Esophagus squamous epithelium (tissue), 5 donors: Measurements from ENCODE around the gene CCDC106. TPM values are rescaled to one million over a fixed set of nuclear protein-coding genes. Genes with fewer than 3 reads are reported as not detected.

Experiments used
- DNase-seq: peaks from one replicate; lab custom pipeline; 2025; lab: John Stamatoyannopoulos, UW
- H3K27ac ChIP-seq, 4 donors: fragments of 200-600 bp; sonication (generic); one replicate each; pipeline ENCODE4 v1.5.1; 2016 to 2019; ENCODE audit warnings: mild to moderate bottlenecking in 1 of 4
- H3K27me3 ChIP-seq, 4 donors: fragments of 200-600 bp; sonication (generic); 1 replicate in 3 of 4; 2 replicates in 1 of 4; pipeline versions ENCODE4 v1.5.1 to v1.6.0; 2017 to 2021; ENCODE audit warnings: antibody characterized with exemption in 1 of 4
- H3K36me3 ChIP-seq, 3 donors: fragments of 200-600 bp; sonication (generic); one replicate each; pipeline ENCODE4 v1.5.1; 2016 to 2019
- H3K4me1 ChIP-seq, 3 donors: fragments of 200-600 bp; sonication (generic); one replicate each; pipeline ENCODE4 v1.5.1; 2017 to 2019
- H3K4me3 ChIP-seq, 4 donors: fragments of 200-600 bp; sonication (generic); 1 replicate in 3 of 4; 2 replicates in 1 of 4; pipeline ENCODE4 v1.5.1; 2016 to 2019; ENCODE audit warnings: mild to moderate bottlenecking in 2 of 4, moderate library complexity in 1 of 4
- H3K9me3 ChIP-seq, 3 donors: fragments of 200-600 bp; sonication (generic); one replicate each; pipeline ENCODE4 v1.5.1; 2016 to 2019
- CTCF ChIP-seq, 6 experiments: fragments of 450-650 bp in 4 of 6; fragments of 200-600 bp in 2 of 6; sonication (generic) in 2 of 6; IDR thresholded peaks; one replicate each; pipeline ENCODE4 v1.5.1; 2016 to 2019; ENCODE audit warnings: antibody characterized with exemption in 6 of 6, mild to moderate bottlenecking in 4 of 6, moderate library complexity in 4 of 6
- POLR2A ChIP-seq, 4 donors: fragments of 450-650 bp; IDR thresholded peaks; one replicate each; pipeline ENCODE4 v1.6.1; 2017; ENCODE audit warnings: antibody characterized with exemption in 4 of 4, mild to moderate bottlenecking in 4 of 4, moderate library complexity in 3 of 4
- WGBS, 2 donors: methylation state at CpG; one replicate each; pipeline ENCODE4 v1.1.5; 2018; 5-methylcytosine and 5-hydroxymethylcytosine counted together
- intact Hi-C: fragments of 100-400 bp; cut with DNase I; formaldehyde crosslinking; loops from one replicate; pipeline ENCODE4 v1.15.0; 2022
- total RNA-seq, 4 donors: library from RNA; depleted of rRNA; stranded (reverse); fragments of >200 nt; gene quantifications; one replicate each; pipeline ENCODE4 v1.1.0, GENCODE V29; 2016
- donor health status: DM: yes; HTN: yes; CAD: no.

CCDC106 gene
- total RNA-seq, 4 donors from 2014 or later: 2.4 to 7.2 (median 4.6) TPM

- 93 to 96% methylated on average over 13 to 26 of the region's 55 CpGs for WGBS, 2 donors
- no peak for DNase-seq
- Histone ChIP-seq H3K4me3 (no peak overlapping the region), H3K36me3 (peaks cover 4 to 36% (median 5%) of the 10 kb centered on the region in 3 donors), H3K27me3 (no peaks in the 10 kb centered on the region), H3K27ac (no peak overlapping the region), H3K9me3 (no peaks in the 10 kb centered on the region), H3K4me1 (peaks cover 2 to 34% (median 6%) of the 10 kb centered on the region in 3 donors)
- intact Hi-C loops: no loop called here
- TF ChIP-seq CTCF (IDR thresholded peaks at IDR 0.05): no peak
- TF ChIP-seq POLR2A (IDR thresholded peaks at IDR 0.05): no peak
Observed at GRCh38 chr19:55621673-55622231, 26.3 kb upstream of the CCDC106 start.

- intact Hi-C loops: no loop called here
- TF ChIP-seq CTCF (IDR thresholded peaks at IDR 0.05) (no peak), POLR2A (IDR thresholded peaks at IDR 0.05) (no peak)
Observed at GRCh38 chr19:55622242-55622969, 25.6 kb upstream of the CCDC106 start.

GRCh38 chr19:55623130-55623529 is 24.9 kb upstream of the CCDC106 start:
- H3K27me3 ChIP-seq: no peaks in the 10 kb centered on the region
- 94 to 99% methylated on average over 7 of the region's 7 CpGs for WGBS, 2 donors
- H3K4me1 ChIP-seq: peaks cover 2 to 29% (median 6%) of the 10 kb centered on the region in 3 donors
- peaks cover 0 to 25% (median 3%) of the 10 kb centered on the region in 3 donors for H3K36me3 ChIP-seq
- intact Hi-C loops: no loop called here
- no peak for DNase-seq
- no peak overlapping the region for H3K4me3 ChIP-seq
- no peak for TF ChIP-seq POLR2A (IDR thresholded peaks at IDR 0.05)
- no peaks in the 10 kb centered on the region for H3K9me3 ChIP-seq
- H3K27ac ChIP-seq: peak overlapping the region in 2 of 4 donors; percentile 96 to 98

More at GRCh38 chr19:55622242-55622969, 25.6 kb upstream of the CCDC106 start:
- Histone ChIP-seq H3K27ac (no peak overlapping the region), H3K36me3 (peaks cover 0 to 29% (median 3%) of the 10 kb centered on the region in 3 donors), H3K9me3 (no peaks in the 10 kb centered on the region), H3K4me3 (no peak overlapping the region), H3K27me3 (no peaks in the 10 kb centered on the region), H3K4me1 (peaks cover 2 to 29% (median 6%) of the 10 kb centered on the region in 3 donors)
- no peak for DNase-seq
- WGBS, 2 donors: 83 to 89% methylated on average over 8 to 11 of the region's 40 CpGs

- H3K4me3 ChIP-seq: peak overlapping the region in 2 of 4 donors; percentile 70 to 84
- TF ChIP-seq POLR2A (IDR thresholded peaks at IDR 0.05) (no peak), CTCF (IDR thresholded peaks at IDR 0.05) (no peak)
- 53 to 59% methylated on average over 7 of the region's 7 CpGs for WGBS, 2 donors
Observed at GRCh38 chr19:55623561-55623960, 24.5 kb upstream of the CCDC106 start.

GRCh38 chr19:55624109-55625003 is 23.7 kb upstream of the CCDC106 start, which contains the start of gene ZNF784:
Gene ZNF784, minus strand, starts transcription at chr19:55624566. Its CDS starts 5 bp downstream, at chr19:55624561.
- Histone ChIP-seq H3K4me3 (peak within 1 kb of the TSS; percentile 40 to 84 (median 68)), H3K4me1 (peaks cover 2 to 22% (median 6%) of the 10 kb centered on the region in 3 donors), H3K27ac (peak within 1 kb of the TSS; percentile 95 to 99 (median 97)), H3K27me3 (no peaks in the 10 kb centered on the region), H3K36me3 (peaks cover 0 to 25% (median 3%) of the 10 kb centered on the region in 3 donors), H3K9me3 (no peaks in the 10 kb centered on the region)
- 0% methylated on average over 10 to 20 of the region's 56 CpGs for WGBS, 2 donors
- intact Hi-C loops: no loop called here
- TF ChIP-seq POLR2A (IDR thresholded peaks at IDR 0.05) (peak in 2 of 4 donors; percentile 32 to 35), CTCF (IDR thresholded peaks at IDR 0.05) (peak in 1 of 6 experiments; percentile 11)
- DNase-seq: peak; percentile 82

More at GRCh38 chr19:55623561-55623960, 24.5 kb upstream of the CCDC106 start:
- Histone ChIP-seq H3K27ac (peak overlapping the region; percentile 95 to 99 (median 97)), H3K27me3 (no peaks in the 10 kb centered on the region), H3K36me3 (peaks cover 0 to 25% (median 3%) of the 10 kb centered on the region in 3 donors), H3K9me3 (no peaks in the 10 kb centered on the region), H3K4me1 (peaks cover 2 to 28% (median 6%) of the 10 kb centered on the region in 3 donors)
- intact Hi-C loops: no loop called here
- no peak for DNase-seq
